Fibroblast of mammary gland (primary cell): ENCODE measurements around the gene ALG11.

Experiments used
- DNase-seq: peaks from one replicate; pipeline ENCODE4 v3.0.0-alpha.2; 2010; ENCODE audit warnings: low read depth
- H3K4me3 ChIP-seq: 2 replicates; pipeline ENCODE4 v1.5.1; 2011; ENCODE audit warnings: low read depth, mild to moderate bottlenecking, low read length, moderate library complexity; ENCODE audit not compliant: control insufficient read depth
- CTCF ChIP-seq: conservative IDR thresholded peaks from 2 replicates; pipeline ENCODE4 v1.5.1; 2011; ENCODE audit warnings: low read depth, low read length, inconsistent platforms; ENCODE audit not compliant: control insufficient read depth, insufficient read depth

The ALG11 gene

GRCh38 chr13:51974482-51974881, 37.7 kb upstream of the ALG11 start:
- no peak overlapping the region for H3K4me3 ChIP-seq
- no peak for TF ChIP-seq CTCF
- DNase-seq: no peak

GRCh38 chr13:51976423-51976822, 35.8 kb upstream of the ALG11 start:
- no peak for TF ChIP-seq CTCF
- peak; percentile 7 for DNase-seq

GRCh38 chr13:51976890-51977289, 35.3 kb upstream of the ALG11 start:
- no peak for DNase-seq
- no peak for TF ChIP-seq CTCF

More at GRCh38 chr13:51976423-51976822, 35.8 kb upstream of the ALG11 start:
- no peak overlapping the region for H3K4me3 ChIP-seq

GRCh38 chr13:51977625-51978024, 34.6 kb upstream of the ALG11 start:
- no peak overlapping the region for H3K4me3 ChIP-seq
- peak; percentile 11 for DNase-seq
- no peak for TF ChIP-seq CTCF

More at GRCh38 chr13:51976890-51977289, 35.3 kb upstream of the ALG11 start:
- no peak overlapping the region for H3K4me3 ChIP-seq

- no peak overlapping the region for H3K4me3 ChIP-seq
- no peak for TF ChIP-seq CTCF
- peak; percentile 6 for DNase-seq
Measured at GRCh38 chr13:51978796-51979556, 33.2 kb upstream of the ALG11 start.

GRCh38 chr13:51980908-51981307, 31.3 kb upstream of the ALG11 start:
- no peak for TF ChIP-seq CTCF
- no peak for DNase-seq
- no peak overlapping the region for H3K4me3 ChIP-seq
